Loucy (cell line): ENCODE measurements around the gene GLG1.

Experiments
- H2AFZ ChIP-seq: fragments of 200-600 bp; sonication (generic); 2 replicates; pipeline ENCODE4 v1.6.0; 2016; ENCODE audit warnings: antibody characterized with exemption, mild to moderate bottlenecking, low read length, moderate library complexity
- H3F3A ChIP-seq: fragments of 200-600 bp; 2 replicates; pipeline ENCODE4 v1.6.0; 2016; ENCODE audit warnings: antibody characterized with exemption, low read depth, mild to moderate bottlenecking
- H3K27me3 ChIP-seq: fragments of 200-600 bp; sonication (generic); 2 replicates; pipeline ENCODE4 v1.6.1; 2014; ENCODE audit warnings: low read length, mild to moderate bottlenecking; ENCODE audit not compliant: insufficient read depth, poor library complexity, severe bottlenecking
- H3K36me3 ChIP-seq: fragments of 200-600 bp; sonication (generic); 2 replicates; pipeline ENCODE4 v1.6.1; 2016; ENCODE audit warnings: low read length; ENCODE audit not compliant: insufficient read depth
- H3K4me1 ChIP-seq: fragments of 200-600 bp; sonication (generic); 2 replicates; pipeline ENCODE4 v1.5.1; 2014; ENCODE audit warnings: low read length, mild to moderate bottlenecking; ENCODE audit not compliant: insufficient read depth, poor library complexity, severe bottlenecking
- H3K4me2 ChIP-seq: fragments of 200-600 bp; sonication (generic); 2 replicates; pipeline ENCODE4 v1.6.0; 2014; ENCODE audit warnings: antibody characterized with exemption, low read length, low read depth, mild to moderate bottlenecking; ENCODE audit not compliant: poor library complexity, severe bottlenecking
- H3K4me3 ChIP-seq: fragments of 200-600 bp; sonication (generic); 2 replicates; pipeline ENCODE4 v1.5.1; 2014; ENCODE audit warnings: low read length, mild to moderate bottlenecking, mixed read lengths; ENCODE audit not compliant: poor library complexity, severe bottlenecking
- H3K79me2 ChIP-seq: fragments of 200-600 bp; sonication (generic); 2 replicates; pipeline ENCODE4 v1.6.1; 2014; ENCODE audit warnings: low read length; ENCODE audit not compliant: insufficient read depth
- H3K9ac ChIP-seq: fragments of 200-600 bp; sonication (generic); 2 replicates; pipeline ENCODE4 v1.6.0; 2014; ENCODE audit warnings: mild to moderate bottlenecking, low read depth, low read length, moderate library complexity; ENCODE audit not compliant: poor library complexity, severe bottlenecking
- H3K9me2 ChIP-seq: fragments of 200-600 bp; sonication (generic); replicated peaks from 2 replicates; pipeline ENCODE4 v1.6.1; 2016; ENCODE audit warnings: low read depth, low read length, mixed read lengths
- H3K9me3 ChIP-seq: fragments of 200-600 bp; sonication (generic); 2 replicates; pipeline ENCODE4 v1.6.1; 2014; ENCODE audit warnings: mild to moderate bottlenecking, antibody characterized with exemption, low read length, low read depth; ENCODE audit not compliant: insufficient read depth
- H4K20me1 ChIP-seq: fragments of 200-600 bp; sonication (generic); 2 replicates; pipeline ENCODE4 v1.6.0; 2014; ENCODE audit warnings: antibody characterized with exemption, low read length, mild to moderate bottlenecking; ENCODE audit not compliant: insufficient read depth, poor library complexity, severe bottlenecking
- EZH2phosphoT487 ChIP-seq: fragments of 200-600 bp; IDR thresholded peaks from 2 replicates; pipeline ENCODE4 v1.6.1; 2018; ENCODE audit warnings: antibody characterized with exemption, mild to moderate bottlenecking, moderate library complexity, borderline replicate concordance
- TF ChIP-seq, protein P1 (sequence below): fragments of 200-600 bp; sonication (generic); conservative IDR thresholded peaks from 2 replicates; pipeline ENCODE4 v1.5.1; 2014; ENCODE audit warnings: mild to moderate bottlenecking, antibody characterized with exemption, low read length

GLG1 gene

GRCh38 chr16:74460542-74460941, 146.4 kb downstream of the GLG1 start:
- H4K20me1 ChIP-seq: no peaks in the 10 kb centered on the region
- TF ChIP-seq EZH2phosphoT487: no peak
- TF ChIP-seq, protein P1, sequence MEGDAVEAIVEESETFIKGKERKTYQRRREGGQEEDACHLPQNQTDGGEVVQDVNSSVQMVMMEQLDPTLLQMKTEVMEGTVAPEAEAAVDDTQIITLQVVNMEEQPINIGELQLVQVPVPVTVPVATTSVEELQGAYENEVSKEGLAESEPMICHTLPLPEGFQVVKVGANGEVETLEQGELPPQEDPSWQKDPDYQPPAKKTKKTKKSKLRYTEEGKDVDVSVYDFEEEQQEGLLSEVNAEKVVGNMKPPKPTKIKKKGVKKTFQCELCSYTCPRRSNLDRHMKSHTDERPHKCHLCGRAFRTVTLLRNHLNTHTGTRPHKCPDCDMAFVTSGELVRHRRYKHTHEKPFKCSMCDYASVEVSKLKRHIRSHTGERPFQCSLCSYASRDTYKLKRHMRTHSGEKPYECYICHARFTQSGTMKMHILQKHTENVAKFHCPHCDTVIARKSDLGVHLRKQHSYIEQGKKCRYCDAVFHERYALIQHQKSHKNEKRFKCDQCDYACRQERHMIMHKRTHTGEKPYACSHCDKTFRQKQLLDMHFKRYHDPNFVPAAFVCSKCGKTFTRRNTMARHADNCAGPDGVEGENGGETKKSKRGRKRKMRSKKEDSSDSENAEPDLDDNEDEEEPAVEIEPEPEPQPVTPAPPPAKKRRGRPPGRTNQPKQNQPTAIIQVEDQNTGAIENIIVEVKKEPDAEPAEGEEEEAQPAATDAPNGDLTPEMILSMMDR: no peak
- no peak overlapping the region for H3K4me2 ChIP-seq
- H3K36me3 ChIP-seq: peaks cover 67% of the 10 kb centered on the region; the same call in 1 of the 2 replicates
- no peak overlapping the region for H3K4me3 ChIP-seq
- no peaks in the 10 kb centered on the region for H3K27me3 ChIP-seq
- no peak overlapping the region for H3K9ac ChIP-seq
- no peaks in the 10 kb centered on the region for H3K79me2 ChIP-seq
- H3F3A ChIP-seq: no peaks in the 10 kb centered on the region
- no peaks in the 10 kb centered on the region for H3K4me1 ChIP-seq
- no peaks in the 10 kb centered on the region for H3K9me2 ChIP-seq
- H3K9me3 ChIP-seq: no peaks in the 10 kb centered on the region
- H2AFZ ChIP-seq: no peak overlapping the region

DNA sequence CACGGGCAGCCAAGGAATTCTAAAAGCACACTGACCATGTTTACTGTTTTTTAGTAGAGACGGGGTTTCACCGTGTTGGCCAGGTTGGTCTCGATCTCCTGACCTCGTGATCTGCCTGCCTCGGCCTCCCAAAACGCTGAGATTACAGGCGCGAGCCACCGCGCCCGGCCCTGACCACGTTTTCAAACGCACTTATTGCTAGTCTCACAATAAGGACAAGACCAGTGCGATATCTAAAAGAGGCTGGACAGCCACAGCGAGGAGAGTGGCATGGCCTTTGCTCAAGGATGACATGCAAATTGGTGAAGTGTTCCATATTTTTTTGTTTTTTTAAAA, 150.7 kb downstream of the GLG1 start:
- Histone ChIP-seq H3K4me3 (no peak overlapping the region), H3K9me3 (no peaks in the 10 kb centered on the region), H2AFZ (no peak overlapping the region), H3K9me2 (no peaks in the 10 kb centered on the region), H3K36me3 (peaks cover 45% of the 10 kb centered on the region; the same call in 1 of the 2 replicates), H3K4me2 (no peak overlapping the region), H4K20me1 (no peaks in the 10 kb centered on the region), H3K9ac (no peak overlapping the region), H3F3A (no peaks in the 10 kb centered on the region), H3K4me1 (no peaks in the 10 kb centered on the region), H3K79me2 (no peaks in the 10 kb centered on the region), H3K27me3 (no peaks in the 10 kb centered on the region)
- no peak for TF ChIP-seq EZH2phosphoT487
- TF ChIP-seq, protein P1: no peak

DNA sequence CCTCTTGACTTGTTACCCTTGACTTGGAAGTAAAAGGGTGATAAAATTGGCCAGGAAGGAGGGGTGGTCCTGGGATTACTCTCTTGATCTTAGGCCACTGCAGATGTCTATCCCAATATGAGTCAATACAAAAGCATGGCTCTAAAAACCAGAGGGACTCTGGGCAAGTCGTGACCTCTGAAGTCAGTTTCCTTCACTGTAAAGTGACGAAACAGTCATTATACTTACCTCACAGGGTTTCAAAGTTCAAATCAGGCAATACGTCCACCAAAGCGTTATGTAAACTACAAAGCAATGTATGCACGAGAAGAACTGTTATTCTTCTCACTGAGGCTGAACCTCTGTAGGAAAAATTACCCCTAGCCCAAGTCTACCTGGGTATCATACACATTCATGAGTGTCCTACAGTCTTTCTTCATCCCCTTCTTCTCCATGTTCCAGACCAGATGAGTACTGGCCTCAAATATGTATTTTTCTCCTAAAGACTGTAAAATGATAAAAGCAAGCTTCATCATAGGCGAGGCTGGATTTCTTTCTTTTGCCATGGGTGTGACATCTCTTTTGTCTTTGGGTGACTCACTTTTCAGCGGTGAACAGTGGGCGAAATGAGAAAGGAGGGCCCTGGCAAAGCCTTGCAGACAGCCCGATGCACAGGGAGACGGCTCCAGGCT, 151.2 kb downstream of the GLG1 start:
- no peaks in the 10 kb centered on the region for H3K9me3 ChIP-seq
- H3K4me3 ChIP-seq: no peak overlapping the region
- H3K4me1 ChIP-seq: no peaks in the 10 kb centered on the region
- no peaks in the 10 kb centered on the region for H4K20me1 ChIP-seq
- no peaks in the 10 kb centered on the region for H3K79me2 ChIP-seq
- H3K4me2 ChIP-seq: no peak overlapping the region
- no peak for TF ChIP-seq EZH2phosphoT487
- TF ChIP-seq, protein P1: no peak
- H2AFZ ChIP-seq: no peak overlapping the region
- H3K9me2 ChIP-seq: no peaks in the 10 kb centered on the region
- no peaks in the 10 kb centered on the region for H3K27me3 ChIP-seq
- peaks cover 45% of the 10 kb centered on the region; the same call in 1 of the 2 replicates for H3K36me3 ChIP-seq
- H3F3A ChIP-seq: no peaks in the 10 kb centered on the region
- no peak overlapping the region for H3K9ac ChIP-seq
